Measurements from ENCODE around the gene ARL5C. TPM values are rescaled to one million over a fixed set of nuclear protein-coding genes. Genes with fewer than 3 reads are reported as not detected.

The ARL5C gene
- not detected for total RNA-seq
- long read RNA-seq: 0 reads

- intact Hi-C loops (cut with DNase I): loop anchor here (10.0 kb wide), 1 partner anchor 69 kb away; no protein-coding TSS in a partner anchor
- no peak for DNase-seq (ENCODE audit: low spot score)
Observed at GRCh38 chr17:39165841-39166349, at the start of gene ARL5C. Gene ARL5C (minus strand): TSS chr17:39166161. CDS start chr17:39165760, 401 bp downstream.

GRCh38 chr17:39213852-39214251 is 47.9 kb upstream of the ARL5C start:
- DNase-seq (ENCODE audit: low spot score): no peak
- intact Hi-C loops (cut with DNase I): no loop called here

- intact Hi-C loops (cut with DNase I): no loop called here
- no peak for DNase-seq (ENCODE audit: low spot score)
Observed at GRCh38 chr17:39212841-39213480, 47.0 kb upstream of the ARL5C start.

GRCh38 chr17:39212195-39212810 is 46.3 kb upstream of the ARL5C start:
- DNase-seq (ENCODE audit: low spot score): no peak
- intact Hi-C loops (cut with DNase I): no loop called here

- intact Hi-C loops (cut with DNase I): no loop called here
- DNase-seq (ENCODE audit: low spot score): no peak
Observed at GRCh38 chr17:39210093-39210434, 44.1 kb upstream of the ARL5C start.

- DNase-seq (ENCODE audit: low spot score): peak; percentile 84
- intact Hi-C loops (cut with DNase I): loop anchor here (5.0 kb wide), 1 partner anchor 33 kb away; no protein-coding TSS in a partner anchor
Observed at GRCh38 chr17:39209317-39210092, 43.5 kb upstream of the ARL5C start.

- DNase-seq (ENCODE audit: low spot score): no peak
- intact Hi-C loops (cut with DNase I): loop anchor here (5.0 kb wide), 1 partner anchor 33 kb away; no protein-coding TSS in a partner anchor
Observed at GRCh38 chr17:39208893-39209292, 42.9 kb upstream of the ARL5C start.

GRCh38 chr17:39208136-39208535 is 42.2 kb upstream of the ARL5C start:
- intact Hi-C loops (cut with DNase I): loop anchor here (5.0 kb wide), 1 partner anchor 34 kb away; no protein-coding TSS in a partner anchor
- DNase-seq (ENCODE audit: low spot score): no peak

- intact Hi-C loops (cut with DNase I): loop anchor here (5.0 kb wide), 1 partner anchor 37 kb away; no protein-coding TSS in a partner anchor
- no peak for DNase-seq (ENCODE audit: low spot score)
Observed at GRCh38 chr17:39205112-39205526, 39.2 kb upstream of the ARL5C start.

GRCh38 chr17:39204245-39204644 is 38.3 kb upstream of the ARL5C start:
- DNase-seq (ENCODE audit: low spot score): no peak
- intact Hi-C loops (cut with DNase I): no loop called here

- no peak for DNase-seq (ENCODE audit: low spot score)
Observed at GRCh38 chr17:39200957-39201510, 35.1 kb upstream of the ARL5C start.

GRCh38 chr17:39200070-39200879 is 34.3 kb upstream of the ARL5C start, which contains the start of gene RPL19:
Gene RPL19 (plus strand): TSS chr17:39200283. CDS start chr17:39200345, 62 bp downstream.
- peak; percentile 88 for DNase-seq (ENCODE audit: low spot score)
- intact Hi-C loops (cut with DNase I): no loop called here

More at GRCh38 chr17:39200957-39201510, 35.1 kb upstream of the ARL5C start:
- intact Hi-C loops (cut with DNase I): no loop called here

GRCh38 chr17:39199820-39200069 is 33.8 kb upstream of the ARL5C start:
- DNase-seq (ENCODE audit: low spot score): peak; percentile 95
- intact Hi-C loops (cut with DNase I): no loop called here

- intact Hi-C loops (cut with DNase I): no loop called here
- no peak for DNase-seq (ENCODE audit: low spot score)
Observed at GRCh38 chr17:39198186-39198566, 32.2 kb upstream of the ARL5C start.

- peak; percentile 84 for DNase-seq (ENCODE audit: low spot score)
- intact Hi-C loops (cut with DNase I): no loop called here
Observed at GRCh38 chr17:39197380-39198185, 31.6 kb upstream of the ARL5C start, which contains the start of gene CACNB1. Gene CACNB1 (minus strand): TSS chr17:39197669. CDS start chr17:39197495, 174 bp downstream.

- intact Hi-C loops (cut with DNase I): no loop called here
- DNase-seq (ENCODE audit: low spot score): no peak
Observed at GRCh38 chr17:39196808-39197291, 30.9 kb upstream of the ARL5C start.

- no peak for DNase-seq (ENCODE audit: low spot score)
- intact Hi-C loops (cut with DNase I): no loop called here
Observed at GRCh38 chr17:39196241-39196807, 30.4 kb upstream of the ARL5C start.
